HepG2 (cell line): ENCODE results near the gene C1RL. TPM values are rescaled to one million over a fixed set of nuclear protein-coding genes. Genes with fewer than 3 reads are reported as not detected.

Experiments used
- ATF7 ChIP-seq, 2 experiments: fragments of 450-650 bp in 1 of 2; sonication (generic) in 1 of 2; formaldehyde crosslinking in 1 of 2; IDR thresholded peaks; 2 replicates each; pipeline versions ENCODE4 v1.4.0 to v1.6.1; 2016 to 2020; ENCODE audit warnings: antibody characterized with exemption in 1 of 2, mild to moderate bottlenecking in 1 of 2, missing genetic modification reagents in 1 of 2
- CBX2 ChIP-seq, 2 experiments: fragments of 200-600 bp in 1 of 2; sonication (generic); formaldehyde crosslinking in 1 of 2; IDR thresholded peaks; 2 replicates each; pipeline versions ENCODE4 v1.7.0 to v1.8.1; 2018 to 2022; ENCODE audit warnings: low read depth in 2 of 2, low read length in 1 of 2, mild to moderate bottlenecking in 1 of 2, missing genetic modification reagents in 1 of 2
- CEBPG ChIP-seq: IDR thresholded peaks from 2 replicates; pipeline ENCODE4 v1.6.1; 2016
- ERF ChIP-seq: IDR thresholded peaks from 2 replicates; pipeline ENCODE4 v1.6.1; 2018; ENCODE audit warnings: missing biosample characterization, missing genetic modification reagents
- FOSL1 ChIP-seq: sonication (generic); formaldehyde crosslinking; IDR thresholded peaks from 2 replicates; pipeline ENCODE4 v1.9.0; 2021; ENCODE audit warnings: missing genetic modification reagents, borderline replicate concordance
- GABPB1 ChIP-seq: IDR thresholded peaks from 2 replicates; pipeline ENCODE4 v1.6.1; 2016; ENCODE audit warnings: mild to moderate bottlenecking, missing genetic modification reagents, moderate library complexity, missing compliant biosample characterization
- MAFF ChIP-seq: IDR thresholded peaks from 2 replicates; pipeline ENCODE4 v1.6.1; 2011; ENCODE audit warnings: low read depth, low read length, improper control_type of control experiment
- MIXL1 ChIP-seq: IDR thresholded peaks from 2 replicates; pipeline ENCODE4 v1.6.1; 2016
- PHF21A ChIP-seq: sonication (generic); formaldehyde crosslinking; IDR thresholded peaks from 2 replicates; pipeline ENCODE4 v1.5.0; 2020; ENCODE audit warnings: mild to moderate bottlenecking, missing genetic modification reagents
- RAD51 ChIP-seq: fragments of 450-650 bp; IDR thresholded peaks from 2 replicates; pipeline ENCODE4 v1.6.1; 2016; ENCODE audit warnings: borderline replicate concordance
- RBM22 ChIP-seq: fragments of 200-400 bp; formaldehyde crosslinking; optimal IDR thresholded peaks from 2 replicates; pipeline ENCODE3; 2017; ENCODE audit warnings: mild to moderate bottlenecking, low read length, moderate library complexity
- RCOR2 ChIP-seq: IDR thresholded peaks from 2 replicates; pipeline ENCODE4 v1.6.1; 2016; ENCODE audit warnings: missing biosample characterization, missing genetic modification reagents
- TARDBP ChIP-seq: sonication (generic); formaldehyde crosslinking; IDR thresholded peaks from 2 replicates; pipeline ENCODE4 v1.8.0; 2022; ENCODE audit warnings: mild to moderate bottlenecking, missing genetic modification reagents
- ZBTB7A ChIP-seq: sonication (generic); formaldehyde crosslinking; IDR thresholded peaks from 2 replicates; pipeline ENCODE4 v1.8.0; 2022; ENCODE audit warnings: mild to moderate bottlenecking, missing genetic modification reagents
- ZFP90 ChIP-seq: sonication (generic); formaldehyde crosslinking; IDR thresholded peaks from 2 replicates; pipeline ENCODE4 v1.8.0; 2022; ENCODE audit warnings: missing genetic modification reagents, mild to moderate bottlenecking, inconsistent platforms, borderline replicate concordance
- ZKSCAN8 ChIP-seq: IDR thresholded peaks from 2 replicates; pipeline ENCODE4 v1.6.1; 2016; ENCODE audit warnings: borderline replicate concordance, missing genetic modification reagents, missing compliant biosample characterization
- ZNF589 ChIP-seq: sonication (generic); formaldehyde crosslinking; conservative IDR thresholded peaks from 2 replicates; pipeline ENCODE4 v1.8.0; 2022; ENCODE audit warnings: mild to moderate bottlenecking, moderate library complexity, missing genetic modification reagents
- polyA plus RNA-seq, 8 experiments: library from polyadenylated mRNA; depleted of rRNA in 3 of 8; stranded (reverse) in 7 of 8; unstranded in 1 of 8; fragments of >200 nt; fragmentation: Illumina TruSeq in 4 of 8; extraction: Trizol in 4 of 8; gene quantifications; 2 replicates each; pipeline versions ENCODE4 v1.2.1 to v1.2.3, GENCODE V29; 2011 to 2016; ENCODE audit warnings: low read depth in 4 of 8, missing spikeins in 1 of 8, mixed read lengths in 1 of 8; ENCODE audit not compliant: insufficient read depth in 1 of 8
- total RNA-seq, 5 experiments: library from RNA; depleted of rRNA; stranded (reverse); fragments of >200 nt; fragmentation: Illumina TruSeq; extraction: Trizol; gene quantifications; 2 replicates each; pipeline ENCODE4 v1.2.3, GENCODE V29; 2016; ENCODE audit warnings: low read depth in 1 of 5
- TF ChIP-seq, protein P1 (sequence below): sonication (generic); formaldehyde crosslinking; IDR thresholded peaks from 2 replicates; pipeline ENCODE4 v1.4.0; 2020; ENCODE audit warnings: missing genetic modification reagents, mild to moderate bottlenecking, borderline replicate concordance
- TF ChIP-seq, protein P2 (sequence below): sonication (generic); formaldehyde crosslinking; IDR thresholded peaks from 2 replicates; pipeline ENCODE4 v1.5.1; 2020; ENCODE audit warnings: mild to moderate bottlenecking, missing genetic modification reagents
- TF ChIP-seq, protein P3 (sequence below): sonication (generic); formaldehyde crosslinking; IDR thresholded peaks from 2 replicates; pipeline ENCODE4 v1.8.1; 2023; ENCODE audit warnings: mild to moderate bottlenecking, missing genetic modification reagents, borderline replicate concordance
- TF ChIP-seq, protein P4 (sequence below): sonication (generic); formaldehyde crosslinking; IDR thresholded peaks from 2 replicates; pipeline ENCODE4 v1.4.0; 2020; ENCODE audit warnings: missing genetic modification reagents
- TF ChIP-seq, protein P5 (sequence below): sonication (generic); formaldehyde crosslinking; IDR thresholded peaks from 2 replicates; pipeline ENCODE4 v1.4.0; 2020; ENCODE audit warnings: missing genetic modification reagents

Gene C1RL
- total and polyA plus RNA-seq, 2 of the 13 experiments (the other 11 are each of a cell fraction or from before 2014, with no cell fraction given), result 28.9 to 53.1 TPM

DNA sequence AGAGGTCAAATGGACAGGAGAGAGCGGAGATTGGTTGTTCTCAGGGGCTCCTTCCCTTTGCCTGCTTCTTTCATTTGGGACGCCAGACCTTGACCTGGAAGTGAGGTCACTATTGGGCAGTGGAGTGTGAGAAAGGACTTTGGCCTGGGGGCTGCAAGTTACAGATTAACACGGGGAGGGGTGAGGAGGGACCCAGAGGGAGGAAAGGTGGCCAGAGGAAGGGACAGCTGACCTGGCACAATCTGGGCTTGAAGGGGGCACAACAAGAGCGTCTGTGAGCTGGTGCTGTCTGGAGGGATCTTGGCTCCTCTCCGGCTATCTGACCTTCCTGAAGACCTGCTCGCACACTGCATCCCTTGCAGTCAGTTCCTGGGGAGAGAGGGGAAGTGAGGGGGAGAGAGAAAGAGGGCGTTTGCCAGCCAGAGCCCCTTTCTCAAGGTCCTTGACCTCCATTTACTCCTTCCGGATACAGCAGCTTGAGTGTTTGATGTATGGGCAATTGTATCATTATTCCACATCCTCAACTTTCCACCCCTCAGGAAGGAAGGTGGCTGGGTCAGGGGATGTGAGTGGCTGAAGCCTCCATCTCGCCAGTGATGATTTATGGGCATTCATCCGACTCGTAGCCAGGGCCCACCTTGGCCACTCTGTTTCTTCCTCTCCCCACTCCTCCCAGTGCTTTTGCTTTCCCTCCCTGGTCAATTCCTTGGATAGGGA is 14.9 kb upstream of the C1RL start (continued):
- 0 out of 2 replicates have a peak, but pooled peaks have one; percentile 53 for TF ChIP-seq RCOR2 (CRISPR knock-in tag)
- TF ChIP-seq, protein P1, sequence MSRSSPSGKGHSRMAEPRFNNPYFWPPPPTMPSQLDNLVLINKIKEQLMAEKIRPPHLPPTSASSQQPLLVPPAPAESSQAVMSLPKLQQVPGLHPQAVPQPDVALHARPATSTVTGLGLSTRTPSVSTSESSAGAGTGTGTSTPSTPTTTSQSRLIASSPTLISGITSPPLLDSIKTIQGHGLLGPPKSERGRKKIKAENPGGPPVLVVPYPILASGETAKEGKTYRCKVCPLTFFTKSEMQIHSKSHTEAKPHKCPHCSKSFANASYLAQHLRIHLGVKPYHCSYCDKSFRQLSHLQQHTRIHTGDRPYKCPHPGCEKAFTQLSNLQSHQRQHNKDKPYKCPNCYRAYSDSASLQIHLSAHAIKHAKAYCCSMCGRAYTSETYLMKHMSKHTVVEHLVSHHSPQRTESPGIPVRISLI (CRISPR knock-in tag), result no peak
- TF ChIP-seq TARDBP (CRISPR knock-in tag), result peak; percentile 64; the same call in 1 of the 2 replicates
- peak; percentile 77; the same call in 1 of the 2 replicates for TF ChIP-seq PHF21A
- TF ChIP-seq, protein P2, sequence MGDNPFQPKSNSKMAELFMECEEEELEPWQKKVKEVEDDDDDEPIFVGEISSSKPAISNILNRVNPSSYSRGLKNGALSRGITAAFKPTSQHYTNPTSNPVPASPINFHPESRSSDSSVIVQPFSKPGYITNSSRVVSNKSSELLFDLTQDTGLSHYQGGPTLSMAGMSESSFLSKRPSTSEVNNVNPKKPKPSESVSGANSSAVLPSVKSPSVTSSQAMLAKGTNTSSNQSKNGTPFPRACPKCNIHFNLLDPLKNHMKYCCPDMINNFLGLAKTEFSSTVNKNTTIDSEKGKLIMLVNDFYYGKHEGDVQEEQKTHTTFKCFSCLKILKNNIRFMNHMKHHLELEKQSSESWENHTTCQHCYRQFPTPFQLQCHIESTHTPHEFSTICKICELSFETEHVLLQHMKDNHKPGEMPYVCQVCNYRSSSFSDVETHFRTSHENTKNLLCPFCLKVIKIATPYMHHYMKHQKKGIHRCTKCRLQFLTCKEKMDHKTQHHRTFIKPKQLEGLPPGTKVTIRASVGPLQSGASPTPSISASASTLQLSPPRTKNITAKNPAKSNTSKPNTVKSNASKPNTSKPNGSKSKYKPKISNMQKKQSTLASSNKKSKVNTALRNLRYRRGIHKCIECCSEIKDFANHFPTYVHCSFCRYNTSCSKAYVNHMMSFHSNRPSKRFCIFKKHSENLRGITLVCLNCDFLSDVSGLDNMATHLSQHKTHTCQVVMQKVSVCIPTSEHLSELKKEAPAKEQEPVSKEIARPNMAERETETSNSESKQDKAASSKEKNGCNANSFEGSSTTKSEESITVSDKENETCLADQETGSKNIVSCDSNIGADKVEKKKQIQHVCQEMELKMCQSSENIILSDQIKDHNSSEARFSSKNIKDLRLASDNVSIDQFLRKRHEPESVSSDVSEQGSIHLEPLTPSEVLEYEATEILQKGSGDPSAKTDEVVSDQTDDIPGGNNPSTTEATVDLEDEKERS (CRISPR knock-in tag), result no peak
- peak; percentile 59 for TF ChIP-seq CEBPG (CRISPR knock-in tag)
- TF ChIP-seq, protein P3, sequence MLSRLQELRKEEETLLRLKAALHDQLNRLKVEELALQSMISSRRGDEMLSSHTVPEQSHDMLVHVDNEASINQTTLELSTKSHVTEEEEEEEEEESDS, result no peak
- TF ChIP-seq MIXL1 (CRISPR knock-in tag), result peak; percentile 69; the same call in 1 of the 2 replicates
- TF ChIP-seq ZBTB7A, result peak; percentile 48; the same call in 1 of the 2 replicates
- no peak for TF ChIP-seq FOSL1 (CRISPR knock-in tag)
- TF ChIP-seq RBM22, result no peak
- TF ChIP-seq RAD51, result no peak
- TF ChIP-seq ZFP90 (CRISPR knock-in tag), result peak; percentile 36; the same call in 1 of the 2 replicates
- TF ChIP-seq GABPB1 (CRISPR knock-in tag), result peak; percentile 56
- TF ChIP-seq ATF7 (IDR thresholded peaks at IDR 0.05), result 0 out of 2 replicates have a peak, but pooled peaks have one; percentile 7
- TF ChIP-seq ATF7 (CRISPR knock-in tag; IDR thresholded peaks at IDR 0.05), result peak; percentile 57; the same call in 1 of the 2 replicates
- no peak for TF ChIP-seq CBX2 (IDR thresholded peaks at IDR 0.05; ENCODE audit: low read depth, low read length)
- no peak for TF ChIP-seq CBX2 (CRISPR knock-in tag; IDR thresholded peaks at IDR 0.05; ENCODE audit: low read depth)
- TF ChIP-seq ERF (CRISPR knock-in tag), result peak; percentile 75
- TF ChIP-seq MAFF, result 0 out of 2 replicates have a peak, but pooled peaks have one; percentile 60
- TF ChIP-seq, protein P4, sequence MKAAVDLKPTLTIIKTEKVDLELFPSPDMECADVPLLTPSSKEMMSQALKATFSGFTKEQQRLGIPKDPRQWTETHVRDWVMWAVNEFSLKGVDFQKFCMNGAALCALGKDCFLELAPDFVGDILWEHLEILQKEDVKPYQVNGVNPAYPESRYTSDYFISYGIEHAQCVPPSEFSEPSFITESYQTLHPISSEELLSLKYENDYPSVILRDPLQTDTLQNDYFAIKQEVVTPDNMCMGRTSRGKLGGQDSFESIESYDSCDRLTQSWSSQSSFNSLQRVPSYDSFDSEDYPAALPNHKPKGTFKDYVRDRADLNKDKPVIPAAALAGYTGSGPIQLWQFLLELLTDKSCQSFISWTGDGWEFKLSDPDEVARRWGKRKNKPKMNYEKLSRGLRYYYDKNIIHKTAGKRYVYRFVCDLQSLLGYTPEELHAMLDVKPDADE, result no peak
- TF ChIP-seq, protein P5, sequence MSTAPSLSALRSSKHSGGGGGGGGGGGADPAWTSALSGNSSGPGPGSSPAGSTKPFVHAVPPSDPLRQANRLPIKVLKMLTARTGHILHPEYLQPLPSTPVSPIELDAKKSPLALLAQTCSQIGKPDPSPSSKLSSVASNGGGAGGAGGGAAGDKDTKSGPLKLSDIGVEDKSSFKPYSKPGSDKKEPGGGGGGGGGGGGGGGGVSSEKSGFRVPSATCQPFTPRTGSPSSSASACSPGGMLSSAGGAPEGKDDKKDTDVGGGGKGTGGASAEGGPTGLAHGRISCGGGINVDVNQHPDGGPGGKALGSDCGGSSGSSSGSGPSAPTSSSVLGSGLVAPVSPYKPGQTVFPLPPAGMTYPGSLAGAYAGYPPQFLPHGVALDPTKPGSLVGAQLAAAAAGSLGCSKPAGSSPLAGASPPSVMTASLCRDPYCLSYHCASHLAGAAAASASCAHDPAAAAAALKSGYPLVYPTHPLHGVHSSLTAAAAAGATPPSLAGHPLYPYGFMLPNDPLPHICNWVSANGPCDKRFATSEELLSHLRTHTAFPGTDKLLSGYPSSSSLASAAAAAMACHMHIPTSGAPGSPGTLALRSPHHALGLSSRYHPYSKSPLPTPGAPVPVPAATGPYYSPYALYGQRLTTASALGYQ, result no peak; the same call in 1 of the 2 replicates
- TF ChIP-seq ZNF589 (CRISPR knock-in tag), result no peak
- TF ChIP-seq ZKSCAN8 (CRISPR knock-in tag), result 0 out of 2 replicates have a peak, but pooled peaks have one; percentile 18
